Measurements from ENCODE around the gene CTSD. TPM values are rescaled to one million over a fixed set of nuclear protein-coding genes. Genes with fewer than 3 reads are reported as not detected.

The CTSD gene
- total RNA-seq, 1 experiment from 2014 or later = 1,119 TPM

- no peak for DNase-seq (ENCODE audit: low spot score)
Observed at GRCh38 chr11:1756791-1757771, 6.6 kb downstream of the CTSD start.

DNA sequence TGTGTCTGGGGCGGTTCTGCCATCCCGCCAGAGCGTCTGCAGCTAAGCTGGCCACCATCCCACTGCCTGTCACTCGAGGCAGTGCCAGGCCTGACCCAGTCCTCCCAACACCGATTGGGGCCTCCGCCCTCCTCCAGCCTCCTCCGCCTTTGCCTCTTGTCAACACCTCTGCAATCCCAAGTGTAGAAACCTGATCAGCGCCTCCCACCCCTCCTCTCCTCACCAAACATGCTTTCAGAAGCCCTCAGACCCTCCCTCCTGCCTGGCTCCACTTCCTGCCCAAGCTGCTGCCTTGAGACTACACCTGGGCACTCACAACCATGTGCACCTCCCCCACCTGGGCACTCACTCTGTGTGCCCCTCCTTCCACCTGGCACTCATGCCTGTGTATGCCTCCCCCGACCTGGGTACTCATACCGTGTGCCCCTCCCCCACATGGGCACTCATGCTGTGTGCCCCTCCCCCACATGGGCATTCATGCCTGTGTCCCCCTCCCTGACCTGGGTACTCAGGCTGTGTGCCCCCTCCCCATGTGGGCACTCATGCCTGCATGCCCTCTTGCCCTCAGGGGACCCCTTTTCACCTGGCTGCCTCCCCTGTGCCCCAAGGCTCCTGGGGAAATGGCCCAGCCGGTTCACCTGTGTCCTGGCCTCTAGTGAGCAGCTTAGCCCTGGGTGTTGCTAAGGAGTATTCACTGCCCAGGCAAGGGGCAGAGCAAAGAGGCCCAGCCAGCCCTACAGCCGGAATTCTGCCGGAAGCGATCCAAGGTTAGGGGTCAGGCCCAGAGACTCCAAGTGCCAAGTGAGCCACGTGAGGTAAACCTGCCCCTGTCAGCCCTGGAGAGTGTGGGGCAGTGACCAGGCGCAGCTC lies 7.8 kb downstream of the CTSD start:
- DNase-seq (ENCODE audit: low spot score) = peak; percentile 85

DNA sequence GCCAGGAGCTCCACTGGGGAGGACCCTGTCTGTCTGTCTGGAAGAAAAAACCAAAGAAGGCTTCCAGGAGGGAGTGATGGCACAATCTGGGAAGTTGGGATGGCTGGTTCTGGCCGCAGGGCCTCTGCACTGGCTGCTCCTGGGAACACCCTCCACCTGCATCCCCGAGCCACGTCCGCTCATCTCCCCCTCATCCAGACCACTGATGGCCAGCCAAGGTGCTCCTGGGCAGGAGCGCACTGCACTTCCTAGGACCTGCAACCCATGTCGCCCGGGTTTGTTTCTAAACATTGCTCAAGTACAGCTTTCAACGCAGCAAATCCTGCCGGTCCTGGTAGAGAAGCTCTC lies 8.4 kb downstream of the CTSD start:
- DNase-seq (ENCODE audit: low spot score) = no peak

GRCh38 chr11:1754376-1755150 lies 9.2 kb downstream of the CTSD start:
- no peak for DNase-seq (ENCODE audit: low spot score)

GRCh38 chr11:1753929-1754305 lies 9.8 kb downstream of the CTSD start:
- DNase-seq (ENCODE audit: low spot score) = no peak

- no peak for DNase-seq (ENCODE audit: low spot score)
Observed at GRCh38 chr11:1753229-1753928, 10.3 kb downstream of the CTSD start.

GRCh38 chr11:1752907-1753228 lies 10.9 kb downstream of the CTSD start:
- DNase-seq (ENCODE audit: low spot score) = no peak

- no peak for DNase-seq (ENCODE audit: low spot score)
Observed at GRCh38 chr11:1751999-1752906, 11.5 kb downstream of the CTSD start.

GRCh38 chr11:1751531-1751921 lies 12.2 kb downstream of the CTSD start:
- no peak for DNase-seq (ENCODE audit: low spot score)

GRCh38 chr11:1750840-1751530 lies 12.7 kb downstream of the CTSD start:
- no peak for DNase-seq (ENCODE audit: low spot score)

GRCh38 chr11:1750481-1750839 lies 13.3 kb downstream of the CTSD start, which contains the start of gene IFITM10:
IFITM10 (minus strand) TSS chr11:1750595; CDS start chr11:1750442, 153 bp downstream.
- DNase-seq (ENCODE audit: low spot score) = no peak

- no peak for DNase-seq (ENCODE audit: low spot score)
Observed at GRCh38 chr11:1749395-1750351, 14.1 kb downstream of the CTSD start.

GRCh38 chr11:1748636-1749394 lies 14.9 kb downstream of the CTSD start:
- no peak for DNase-seq (ENCODE audit: low spot score)

DNA sequence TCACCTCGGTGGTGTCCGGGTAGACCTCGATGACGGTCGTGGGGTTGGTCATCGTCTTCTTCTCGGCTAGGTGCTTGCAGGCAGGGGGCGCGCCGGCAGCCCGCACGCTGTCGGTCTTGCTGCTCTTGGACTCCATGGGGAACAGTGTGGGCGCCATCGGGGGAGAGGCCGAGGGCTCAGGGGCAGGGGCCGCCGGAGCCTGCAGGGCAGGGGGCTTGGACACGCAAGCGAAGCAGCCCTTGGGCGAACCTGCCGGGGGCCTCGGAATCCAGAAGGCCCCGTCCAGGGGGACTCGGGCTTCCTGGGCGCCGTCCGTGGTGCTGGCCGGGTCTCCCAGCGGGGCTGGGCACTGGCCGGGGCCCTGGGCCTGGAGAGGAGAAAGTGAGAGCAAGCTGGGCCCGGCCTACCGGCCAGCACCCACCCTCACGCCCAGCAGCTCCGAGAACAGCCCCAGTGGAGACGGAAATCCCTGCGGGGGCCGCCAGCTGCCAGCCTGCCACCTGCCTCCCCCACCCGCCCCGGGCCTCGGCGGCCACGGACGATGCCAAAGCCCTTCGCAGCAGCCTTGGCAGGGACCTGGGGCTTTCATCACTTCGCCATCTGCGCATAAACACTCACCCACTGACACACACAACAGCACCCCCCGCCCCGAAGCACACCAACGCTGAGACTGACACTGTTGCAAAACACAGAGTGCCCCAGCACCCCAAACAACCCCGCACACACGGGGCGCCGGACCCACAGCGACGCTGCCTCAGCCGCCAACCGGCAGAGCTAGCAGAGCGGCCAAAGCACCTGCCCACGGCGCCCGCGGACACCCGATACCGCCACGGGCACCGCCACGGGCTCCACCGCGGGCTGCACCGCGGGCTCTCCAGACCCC lies 15.7 kb downstream of the CTSD start:
- no peak for DNase-seq (ENCODE audit: low spot score)

DNA sequence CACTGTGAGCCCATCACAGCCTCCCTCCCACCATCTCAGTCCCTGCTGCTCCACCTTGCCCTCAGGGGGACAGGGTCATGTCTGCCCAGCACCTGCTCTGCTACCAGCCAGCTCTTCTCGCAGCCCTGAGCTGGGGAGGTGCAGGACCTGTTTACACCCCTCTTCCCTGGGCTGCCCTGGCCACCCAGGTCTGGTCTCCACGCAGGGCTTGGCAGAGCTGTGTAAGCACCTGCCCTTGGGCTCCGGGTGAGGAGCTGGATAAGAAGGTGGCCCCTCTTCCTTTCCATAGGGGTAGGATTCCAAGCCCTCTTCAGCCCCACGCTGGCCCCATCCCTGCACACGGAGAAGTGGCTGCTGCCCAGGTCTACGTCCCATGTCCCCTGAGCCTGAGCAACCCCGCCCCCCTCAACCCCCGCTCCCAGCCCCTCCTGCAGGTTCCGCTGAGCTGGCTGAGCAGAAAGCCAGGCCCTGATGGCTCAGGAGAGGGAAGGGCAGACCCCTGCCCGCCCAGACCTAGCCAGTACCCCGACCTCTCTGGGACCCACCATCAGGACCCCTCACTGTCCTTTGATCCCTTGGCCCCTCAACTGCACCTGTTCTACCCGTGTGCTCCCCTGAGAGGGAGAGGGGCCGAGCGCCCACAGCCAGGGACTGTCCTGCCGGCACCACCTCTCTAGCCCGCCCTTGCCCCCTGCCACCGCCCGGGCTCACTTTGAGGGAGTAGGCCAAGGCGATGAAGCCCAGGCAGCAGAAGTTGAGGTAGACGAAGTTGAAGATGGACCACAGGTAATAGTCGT lies 16.6 kb downstream of the CTSD start:
- no peak for DNase-seq (ENCODE audit: low spot score)

GRCh38 chr11:1746511-1746931 lies 17.2 kb downstream of the CTSD start:
- no peak for DNase-seq (ENCODE audit: low spot score)

All from HT-29 (cell line).